HuH-7.5 (cell line): Measurements from ENCODE around the gene DYRK1A.
A peak's percentile ranks its signal among the peaks of the same experiment; 100 is the strongest.

ENCODE experiments used
- DNase-seq: peaks from one replicate; pipeline ENCODE4 v3.0.0; 2011; ENCODE audit warnings: low spot score

The DYRK1A gene

GRCh38 chr21:37365517-37366481 is 774 bp upstream of the DYRK1A start:
- peak; percentile 32 for DNase-seq

GRCh38 chr21:37367336-37367702 is 746 bp downstream of the DYRK1A start:
- DNase-seq: no peak

GRCh38 chr21:37367703-37368540 is 1.3 kb downstream of the DYRK1A start:
- peak; percentile 12 for DNase-seq

GRCh38 chr21:37368541-37369279 is 2.1 kb downstream of the DYRK1A start:
- DNase-seq: no peak

GRCh38 chr21:37369307-37369854 is 2.8 kb downstream of the DYRK1A start:
- DNase-seq: no peak

- DNase-seq: no peak
Observed at GRCh38 chr21:37370152-37371040, 3.8 kb downstream of the DYRK1A start.

- no peak for DNase-seq
Observed at GRCh38 chr21:37371041-37371397, 4.4 kb downstream of the DYRK1A start.

- DNase-seq: no peak
Observed at GRCh38 chr21:37372127-37372731, 5.7 kb downstream of the DYRK1A start.

- no peak for DNase-seq
Observed at GRCh38 chr21:37372951-37373350, 6.4 kb downstream of the DYRK1A start.

- no peak for DNase-seq
Observed at GRCh38 chr21:37373539-37373938, 7.0 kb downstream of the DYRK1A start.

- DNase-seq: no peak
Observed at GRCh38 chr21:37374027-37374426, 7.5 kb downstream of the DYRK1A start.

GRCh38 chr21:37375866-37376574 is 9.4 kb downstream of the DYRK1A start:
- DNase-seq: no peak

- no peak for DNase-seq
Observed at GRCh38 chr21:37378700-37379139, 12.1 kb downstream of the DYRK1A start.

GRCh38 chr21:37380349-37381323 is 14.1 kb downstream of the DYRK1A start:
- no peak for DNase-seq

GRCh38 chr21:37381883-37382585 is 15.5 kb downstream of the DYRK1A start:
- DNase-seq: no peak

- no peak for DNase-seq
Observed at GRCh38 chr21:37383086-37383485, 16.5 kb downstream of the DYRK1A start.

- DNase-seq: no peak
Observed at GRCh38 chr21:37383784-37384311, 17.3 kb downstream of the DYRK1A start.

- no peak for DNase-seq
Observed at GRCh38 chr21:37384416-37384815, 17.8 kb downstream of the DYRK1A start.
